ENCODE data around the gene RPUSD1.

RPUSD1 gene

DNA sequence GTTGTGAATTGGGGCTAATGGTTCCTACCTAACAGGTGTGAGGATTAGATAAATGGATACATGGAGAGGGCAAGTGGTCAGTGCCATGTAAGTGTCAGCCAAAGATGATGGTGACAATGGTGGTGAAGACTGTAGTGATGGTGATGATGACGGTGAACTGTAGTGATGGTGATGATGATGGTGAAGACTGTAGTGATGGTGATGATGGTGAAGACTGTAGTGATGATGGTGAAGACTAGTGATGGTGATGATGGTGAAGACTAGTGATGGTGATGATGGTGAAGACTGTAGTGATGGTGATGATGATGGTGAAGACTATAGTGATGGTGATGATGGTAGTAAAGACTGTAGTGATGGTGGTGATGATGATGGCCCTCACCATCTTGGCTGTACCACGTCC is 30.4 kb upstream of the RPUSD1 start:
- no peak for DNase-seq (ENCODE audit: low read depth)

DNA sequence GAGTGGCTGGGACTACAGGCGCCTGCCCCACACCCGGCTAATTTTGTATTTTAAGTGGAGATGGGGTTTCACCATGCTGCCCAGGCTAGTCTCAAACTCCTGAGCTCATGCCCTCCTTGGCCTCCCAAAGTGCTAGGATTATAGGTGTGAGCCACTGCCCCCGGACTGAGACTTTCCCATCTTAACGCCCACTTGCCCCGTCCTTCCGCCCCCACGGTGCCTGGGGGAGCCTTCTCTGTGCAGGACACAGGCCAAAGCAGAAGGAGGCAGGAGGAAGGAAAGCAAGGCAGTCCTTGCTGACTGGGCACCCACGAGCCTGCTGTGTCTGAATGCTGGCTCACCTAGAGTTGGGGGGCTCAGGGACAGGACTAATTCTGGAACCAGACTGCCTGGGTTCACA is 30.0 kb upstream of the RPUSD1 start:
- DNase-seq (ENCODE audit: low read depth), result no peak

DNA sequence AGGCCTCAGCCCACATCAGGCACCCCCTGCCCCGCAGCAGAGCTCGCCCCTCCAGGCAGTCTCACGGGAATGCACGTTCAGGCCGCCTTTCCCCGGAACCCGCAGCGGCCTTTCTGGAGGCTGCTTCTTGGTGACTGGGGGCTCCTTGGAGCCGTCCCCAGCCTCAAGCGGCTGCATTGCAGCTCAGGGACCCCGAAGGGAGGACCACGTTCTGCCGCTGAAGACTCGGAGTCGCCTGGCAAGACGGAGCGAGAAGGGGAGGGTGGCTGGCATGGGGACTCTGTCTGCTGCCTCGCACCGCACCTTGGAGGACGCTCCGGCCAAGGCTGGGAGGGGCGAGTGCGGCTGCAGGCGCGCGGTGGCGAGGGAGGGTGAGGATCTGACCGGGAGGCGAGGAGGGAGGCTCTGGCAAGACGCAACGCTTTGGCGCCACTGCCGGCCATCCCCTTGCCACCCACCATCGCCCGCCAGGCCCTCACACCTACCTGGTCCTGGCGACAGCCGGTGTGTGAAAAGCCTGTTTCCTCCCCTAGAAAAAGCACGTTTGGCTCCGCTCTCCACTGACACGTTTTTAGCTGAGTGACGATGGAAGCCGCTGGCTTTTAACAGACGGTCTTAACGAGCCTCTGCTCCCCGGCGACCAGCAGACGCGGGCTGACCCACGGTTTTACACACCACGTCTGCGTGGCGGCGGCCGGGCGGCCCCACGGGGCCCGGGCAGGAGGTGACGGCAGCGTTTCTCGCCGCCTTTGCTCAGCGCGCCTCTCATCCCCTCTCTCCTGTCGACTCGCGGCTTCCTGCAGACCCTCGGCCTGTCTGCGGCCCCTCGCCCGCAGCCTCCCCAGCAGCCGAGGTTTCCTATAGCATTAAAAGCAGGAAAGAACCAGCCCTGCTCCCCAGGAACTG is 29.1 kb upstream of the RPUSD1 start:
- no peak for DNase-seq (ENCODE audit: low read depth)

DNA sequence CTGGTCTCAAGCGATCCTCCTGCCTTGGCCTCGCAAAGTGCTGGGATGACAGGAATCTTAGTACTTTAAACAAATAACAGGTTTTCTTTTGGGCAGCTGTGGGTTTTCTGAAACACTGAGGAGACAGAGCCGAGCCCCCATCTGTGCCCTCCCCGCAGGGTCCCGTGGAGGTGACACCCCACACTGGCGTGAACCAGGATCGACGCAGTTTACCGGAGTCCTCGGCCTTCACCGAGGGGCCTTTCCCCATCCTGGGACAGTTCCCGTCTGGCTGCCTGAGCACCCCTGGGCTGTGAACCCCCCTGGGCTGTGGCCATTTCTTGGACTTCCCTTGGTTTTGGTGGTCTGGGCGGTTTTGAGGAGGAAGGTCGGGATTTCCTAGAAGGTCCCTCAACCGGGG is 27.7 kb upstream of the RPUSD1 start:
- DNase-seq (ENCODE audit: low read depth), result no peak

DNA sequence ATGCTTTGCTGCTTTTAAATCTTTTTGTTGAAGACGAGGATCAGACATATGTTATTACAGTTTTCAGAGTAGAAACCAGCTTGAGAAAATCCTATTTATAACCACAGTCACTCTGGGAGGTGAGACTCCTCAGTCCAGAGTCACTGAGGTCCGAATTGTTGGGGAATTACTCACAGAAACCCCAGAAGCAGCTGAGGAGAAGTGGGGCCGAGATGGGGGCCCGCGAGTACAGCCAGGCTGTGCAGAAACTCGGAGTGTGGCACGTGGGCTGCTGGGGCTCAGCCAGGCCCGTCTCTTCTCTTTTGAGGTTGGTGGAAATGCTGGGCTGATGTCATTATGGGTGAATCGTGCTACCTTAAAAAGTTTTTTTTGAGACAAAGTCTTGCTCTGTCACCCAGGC is 26.8 kb upstream of the RPUSD1 start:
- no peak for DNase-seq (ENCODE audit: low read depth)

DNA sequence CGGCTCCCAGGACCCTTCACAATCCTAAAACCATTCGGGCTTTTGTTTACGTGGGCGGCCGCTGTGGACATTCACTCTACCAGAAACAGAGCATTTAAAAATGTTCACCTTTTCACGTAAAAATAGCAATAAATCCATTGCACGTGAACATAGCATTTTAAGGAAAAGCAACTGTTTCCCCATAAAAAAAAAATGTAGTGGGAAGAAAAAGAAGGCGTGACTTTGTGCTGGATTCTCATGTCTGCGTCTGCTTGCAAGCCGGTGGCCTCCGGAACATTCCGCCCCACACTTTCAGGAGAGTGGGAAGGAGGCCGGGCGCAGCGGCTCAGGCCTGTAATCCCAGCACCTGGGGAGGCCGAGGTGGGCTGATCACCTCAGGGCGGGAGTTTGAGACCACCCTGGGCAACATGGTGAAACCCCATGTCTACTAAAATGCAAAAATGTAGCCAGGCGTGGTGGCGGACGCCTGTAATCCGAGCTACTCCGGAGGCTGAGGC is 25.8 kb upstream of the RPUSD1 start:
- DNase-seq (ENCODE audit: low read depth), result no peak

DNA sequence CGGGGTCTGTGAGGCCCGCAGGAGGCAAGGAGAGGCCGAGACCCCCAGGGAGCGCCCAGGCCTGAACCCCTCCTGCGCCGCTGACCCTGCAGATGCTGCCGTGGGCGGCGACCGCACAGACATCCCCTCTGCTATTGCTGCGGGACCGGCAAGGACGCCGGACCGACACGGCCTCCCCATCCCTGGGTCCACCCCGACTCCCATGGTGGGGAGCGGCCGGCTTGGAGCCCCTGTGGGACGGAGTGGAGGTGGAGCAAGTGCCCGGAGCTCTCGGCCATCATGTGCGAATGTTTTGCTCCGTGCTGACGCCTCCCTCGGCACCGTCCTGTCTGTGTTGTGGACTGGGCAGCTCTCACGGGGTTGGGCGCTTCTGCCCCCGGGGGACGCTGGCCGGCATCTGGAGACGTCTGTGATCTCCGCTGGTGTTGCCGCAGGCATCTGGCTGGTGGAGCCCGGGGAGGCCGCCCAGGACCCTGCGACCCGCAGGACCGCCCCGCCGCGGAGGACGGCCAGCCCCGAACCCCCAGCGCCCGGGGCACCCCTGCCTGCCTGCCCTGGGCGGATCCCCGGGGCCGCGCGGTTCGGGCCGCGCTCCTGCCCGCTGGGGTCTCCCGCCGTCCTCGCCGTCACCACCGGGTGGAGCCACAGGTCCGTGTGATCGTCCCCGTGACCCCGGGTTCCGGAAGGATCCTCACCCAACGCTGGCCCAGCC is 25.2 kb upstream of the RPUSD1 start:
- no peak for DNase-seq (ENCODE audit: low read depth)

DNA sequence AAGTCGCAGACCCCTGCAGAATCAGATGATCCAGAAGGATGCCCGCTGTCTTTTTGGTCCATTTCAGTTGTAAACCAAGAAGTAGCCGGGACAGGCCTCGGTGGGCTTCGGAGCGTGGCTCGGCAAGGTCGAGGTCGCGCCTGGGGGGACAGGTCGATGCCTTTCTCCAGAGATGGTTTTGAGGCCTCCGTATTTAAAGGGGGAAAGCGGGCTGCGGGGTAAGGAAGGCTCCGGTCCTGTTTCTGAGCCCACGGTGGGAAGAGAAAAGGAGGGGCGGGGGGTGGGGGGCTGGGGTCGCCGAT is 19.9 kb upstream of the RPUSD1 start:
- no peak for DNase-seq (ENCODE audit: low read depth)

DNA sequence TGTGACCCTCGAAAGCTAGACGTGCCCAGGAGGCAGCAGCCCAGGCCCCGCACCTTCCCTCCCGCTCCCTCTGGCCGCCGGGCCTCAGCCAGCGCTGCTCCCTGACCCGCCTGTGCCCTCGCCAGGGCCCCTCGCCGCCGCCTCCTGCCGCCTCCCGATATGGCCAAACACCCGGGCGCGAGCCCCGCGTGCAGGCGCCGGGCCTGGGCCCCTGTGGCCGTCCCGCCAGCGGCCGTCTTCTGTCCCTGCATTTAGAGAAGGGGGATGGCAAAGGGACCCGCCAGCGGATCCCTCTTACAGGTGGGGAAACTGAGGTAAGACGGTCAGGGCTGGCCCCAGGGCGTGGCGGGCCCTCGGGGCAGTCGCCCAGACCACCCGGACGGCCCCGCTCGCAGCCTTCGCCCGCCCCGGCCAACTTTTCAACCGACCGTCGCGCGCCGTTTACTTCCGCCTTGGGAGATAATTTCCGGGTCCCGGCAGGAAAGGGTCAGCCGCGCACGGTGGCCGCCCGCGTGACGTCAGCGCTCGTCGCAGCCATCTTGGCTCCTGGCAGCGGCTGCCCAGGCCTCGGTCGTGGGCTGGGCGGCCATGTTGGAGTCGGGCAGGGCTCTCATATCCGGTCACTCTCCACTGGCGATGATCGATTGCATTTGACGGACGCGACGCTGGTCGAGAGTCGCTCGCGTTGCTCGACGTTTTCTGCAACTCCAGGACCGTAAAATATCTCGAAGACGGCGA is 19.3 kb upstream of the RPUSD1 start:
- DNase-seq (ENCODE audit: low read depth), result peak; percentile 92

DNA sequence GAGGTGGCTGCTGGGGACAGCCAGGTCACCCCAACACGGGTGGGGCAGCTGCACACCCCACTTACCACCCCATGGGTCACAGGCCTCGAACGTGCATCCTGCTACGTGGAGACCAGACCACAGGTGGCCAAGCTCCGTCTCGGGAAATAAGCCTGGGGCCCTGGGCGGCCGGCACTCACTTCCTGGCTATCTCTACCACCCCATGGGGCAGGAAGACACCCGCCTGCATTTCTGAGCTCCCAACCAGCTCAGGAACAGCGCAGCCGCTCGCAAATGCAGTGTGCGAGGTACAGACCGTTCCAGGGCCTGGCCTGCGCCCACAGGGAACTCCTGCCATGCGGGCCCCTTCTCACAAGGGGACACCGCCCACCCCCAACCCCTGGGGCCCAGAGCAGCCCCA is 17.3 kb upstream of the RPUSD1 start:
- DNase-seq (ENCODE audit: low read depth), result no peak

DNA sequence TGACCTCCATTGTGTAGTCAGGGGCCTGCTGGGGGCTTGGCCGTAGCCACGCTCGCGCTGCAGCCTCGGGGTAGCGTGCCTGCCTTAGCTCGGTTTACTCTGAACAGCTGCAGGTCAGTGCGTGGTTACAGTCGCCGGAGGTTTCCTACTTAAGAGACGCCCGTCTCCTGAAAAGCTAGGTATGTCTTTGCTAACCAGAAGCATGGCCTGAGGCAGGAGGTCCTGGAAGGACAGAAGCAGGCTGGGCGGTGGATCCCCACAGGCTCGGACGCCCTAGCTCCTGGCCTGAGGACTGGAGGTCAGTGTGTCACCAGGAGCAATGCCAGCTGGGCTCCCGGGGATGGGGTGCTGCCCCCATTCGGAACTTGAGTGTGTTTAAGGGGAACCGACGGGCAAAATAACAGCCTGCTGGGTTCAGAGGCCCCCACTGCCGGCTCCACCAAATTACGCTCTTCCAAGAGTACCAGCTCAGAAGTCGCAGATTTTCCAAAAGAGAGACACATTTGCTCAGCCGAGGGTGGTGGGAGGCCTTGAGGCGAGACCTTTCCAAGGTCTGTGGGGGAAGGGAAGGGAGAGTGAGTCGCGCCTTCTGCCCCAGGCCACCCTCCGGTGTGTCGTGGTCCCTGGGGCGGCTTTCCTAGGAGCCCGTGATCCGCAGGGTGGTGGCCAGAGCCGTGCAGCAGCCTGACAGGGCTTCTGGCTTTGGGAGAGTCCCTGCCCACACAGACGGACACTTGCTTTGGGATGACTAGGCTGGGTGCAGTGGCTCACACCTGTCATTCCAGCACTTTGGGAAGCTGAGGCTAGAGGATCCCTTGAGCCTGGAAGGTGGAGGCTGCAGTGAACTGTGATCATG is 16.2 kb upstream of the RPUSD1 start:
- DNase-seq (ENCODE audit: low read depth), result no peak

DNA sequence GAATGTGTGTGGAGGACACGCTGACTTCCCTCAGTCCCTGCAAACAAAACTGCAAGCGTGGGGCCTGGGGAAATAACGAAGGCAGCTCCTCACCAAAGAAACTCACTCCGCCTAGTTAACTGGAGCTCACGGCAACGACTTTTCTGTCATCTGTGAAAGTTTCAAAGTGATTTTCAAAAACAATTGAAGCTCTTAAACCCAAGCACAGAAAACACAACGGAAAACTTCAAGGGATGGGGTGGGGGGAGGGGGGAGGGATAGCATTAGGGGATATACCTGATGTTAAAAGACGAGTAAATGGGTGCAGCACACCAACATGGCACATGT is 15.5 kb upstream of the RPUSD1 start:
- no peak for DNase-seq (ENCODE audit: low read depth)

DNA sequence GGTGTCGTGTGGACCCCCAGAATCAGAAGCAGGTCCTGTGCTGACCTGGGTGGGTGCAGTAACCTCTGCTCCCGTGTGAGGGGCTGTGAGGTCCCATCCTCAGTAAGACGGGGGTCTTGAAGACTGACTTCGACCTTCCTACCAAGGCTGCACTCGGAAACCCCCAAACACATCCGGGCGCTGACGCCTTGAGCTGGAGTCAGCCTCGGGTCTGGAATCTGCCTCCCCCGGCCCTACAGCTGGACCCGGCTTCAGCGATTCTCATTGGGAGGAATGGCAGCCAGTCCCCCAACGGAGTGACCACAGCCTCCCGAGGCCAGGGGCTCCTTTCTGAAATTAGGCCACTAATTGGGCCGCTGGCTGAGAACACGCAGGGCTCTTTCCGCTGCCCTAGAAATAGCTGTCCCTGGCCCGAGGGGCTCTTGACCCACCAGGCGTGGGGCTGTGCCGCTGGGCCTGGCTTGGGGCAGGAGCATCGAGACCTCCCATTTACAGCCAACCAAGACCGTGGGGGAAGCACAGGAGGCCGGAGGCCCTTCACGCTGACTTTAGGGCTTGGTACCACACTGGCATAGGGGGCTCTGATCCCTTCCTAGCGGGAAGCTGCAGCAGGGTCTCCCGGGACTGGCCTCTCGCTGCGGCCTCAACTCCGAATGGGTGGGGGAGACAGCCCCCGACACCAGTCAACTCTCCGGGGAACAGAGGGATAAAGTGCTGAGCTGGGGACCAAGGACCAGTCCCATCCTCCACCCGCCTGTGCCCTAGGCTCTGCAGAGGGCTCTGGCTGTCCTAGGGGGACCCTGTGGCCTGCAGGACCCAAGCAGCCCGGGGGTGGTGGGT is 15.0 kb upstream of the RPUSD1 start:
- no peak for DNase-seq (ENCODE audit: low read depth)

DNA sequence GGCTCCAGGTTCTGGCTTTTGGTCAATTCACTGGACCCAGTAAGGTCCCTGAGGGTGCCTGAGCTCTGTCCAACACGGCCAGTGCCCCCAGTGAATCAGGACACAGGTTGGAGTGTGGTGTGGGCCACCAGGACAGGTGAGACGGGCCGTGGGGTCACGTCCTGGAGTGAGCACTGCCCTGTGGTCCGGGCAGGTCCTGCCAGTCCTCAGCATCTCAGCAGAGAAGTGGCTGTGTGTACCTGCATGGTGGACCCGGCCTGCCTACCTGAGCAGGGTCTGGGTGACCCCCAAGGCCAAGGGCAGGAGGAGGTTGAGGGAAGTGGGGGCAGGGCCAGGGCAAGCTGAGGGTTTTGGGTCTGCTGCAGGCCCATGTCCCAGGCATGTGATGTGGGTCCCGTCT is 14.3 kb upstream of the RPUSD1 start:
- DNase-seq (ENCODE audit: low read depth), result no peak

DNA sequence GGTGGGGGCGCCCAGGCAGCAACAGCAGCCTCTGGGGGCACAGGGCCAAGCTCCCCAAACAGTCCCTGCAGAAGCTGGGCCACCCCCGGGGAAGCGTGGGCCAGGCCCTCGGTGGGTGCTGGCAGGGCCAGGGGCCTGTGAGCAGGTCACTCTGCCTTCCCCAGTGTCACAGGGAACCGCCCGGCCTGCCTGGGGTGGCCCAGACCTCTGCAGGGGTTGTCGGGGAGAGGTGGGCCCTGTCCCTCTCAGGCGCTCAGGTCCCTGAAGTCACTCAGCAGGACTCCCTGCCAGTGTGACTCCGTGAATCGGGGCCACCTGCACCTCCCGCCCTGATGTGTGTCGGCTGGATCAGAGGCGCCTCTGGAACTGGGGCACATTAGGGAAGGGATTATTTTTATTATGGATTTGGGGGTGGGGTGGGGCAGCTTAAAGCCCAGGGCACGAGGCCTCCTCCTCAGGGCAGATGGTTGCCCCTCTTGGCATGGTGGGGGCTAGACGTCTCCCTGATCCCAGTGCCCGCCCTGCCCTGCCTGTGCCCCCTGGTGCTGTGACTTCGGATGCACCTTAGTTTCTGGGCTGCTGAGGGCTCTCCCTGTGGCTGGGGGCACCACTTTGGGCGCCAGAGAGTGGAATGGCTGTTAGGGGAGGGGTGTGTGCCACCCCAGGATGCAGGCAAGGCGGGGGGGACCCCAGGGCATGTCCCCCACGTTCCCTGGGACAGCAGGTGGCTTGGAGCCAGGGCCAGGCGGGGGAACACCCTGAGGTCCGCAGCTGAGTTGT is 13.6 kb upstream of the RPUSD1 start:
- no peak for DNase-seq (ENCODE audit: low read depth)

DNA sequence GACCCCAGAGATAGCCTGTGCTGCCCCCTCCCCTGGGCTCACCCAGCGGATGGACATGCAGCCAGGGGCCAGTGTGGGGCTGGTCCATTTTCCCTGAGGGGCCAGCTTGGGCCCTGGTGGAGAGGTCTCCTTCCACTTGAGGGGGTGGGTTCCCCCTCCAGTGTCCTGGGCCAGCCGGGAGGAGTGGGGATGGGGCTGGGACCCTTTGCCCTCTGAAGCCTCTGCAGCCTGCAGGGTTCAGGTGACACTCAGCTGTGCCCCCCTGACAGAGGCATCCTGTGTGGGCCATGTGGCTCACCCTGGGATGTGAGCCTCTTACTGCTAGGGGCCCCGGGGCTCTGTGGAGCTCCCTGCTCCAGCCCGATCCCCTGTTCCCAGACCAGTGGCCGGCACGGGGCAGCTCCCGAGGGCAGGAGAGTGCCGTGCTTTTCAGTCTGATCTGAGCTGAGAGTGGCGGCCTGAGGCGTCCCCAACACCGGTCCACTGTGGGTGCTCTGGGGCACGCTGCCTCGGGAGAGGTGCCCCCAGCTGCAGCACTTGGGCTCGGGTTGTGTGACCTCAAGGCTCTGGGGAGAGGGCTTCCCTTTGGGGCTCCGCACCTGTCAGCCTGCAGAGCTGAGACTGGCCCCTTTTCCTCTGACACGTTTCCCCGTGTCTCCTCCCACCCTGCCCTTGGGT is 12.8 kb upstream of the RPUSD1 start:
- no peak for DNase-seq (ENCODE audit: low read depth)

DNA sequence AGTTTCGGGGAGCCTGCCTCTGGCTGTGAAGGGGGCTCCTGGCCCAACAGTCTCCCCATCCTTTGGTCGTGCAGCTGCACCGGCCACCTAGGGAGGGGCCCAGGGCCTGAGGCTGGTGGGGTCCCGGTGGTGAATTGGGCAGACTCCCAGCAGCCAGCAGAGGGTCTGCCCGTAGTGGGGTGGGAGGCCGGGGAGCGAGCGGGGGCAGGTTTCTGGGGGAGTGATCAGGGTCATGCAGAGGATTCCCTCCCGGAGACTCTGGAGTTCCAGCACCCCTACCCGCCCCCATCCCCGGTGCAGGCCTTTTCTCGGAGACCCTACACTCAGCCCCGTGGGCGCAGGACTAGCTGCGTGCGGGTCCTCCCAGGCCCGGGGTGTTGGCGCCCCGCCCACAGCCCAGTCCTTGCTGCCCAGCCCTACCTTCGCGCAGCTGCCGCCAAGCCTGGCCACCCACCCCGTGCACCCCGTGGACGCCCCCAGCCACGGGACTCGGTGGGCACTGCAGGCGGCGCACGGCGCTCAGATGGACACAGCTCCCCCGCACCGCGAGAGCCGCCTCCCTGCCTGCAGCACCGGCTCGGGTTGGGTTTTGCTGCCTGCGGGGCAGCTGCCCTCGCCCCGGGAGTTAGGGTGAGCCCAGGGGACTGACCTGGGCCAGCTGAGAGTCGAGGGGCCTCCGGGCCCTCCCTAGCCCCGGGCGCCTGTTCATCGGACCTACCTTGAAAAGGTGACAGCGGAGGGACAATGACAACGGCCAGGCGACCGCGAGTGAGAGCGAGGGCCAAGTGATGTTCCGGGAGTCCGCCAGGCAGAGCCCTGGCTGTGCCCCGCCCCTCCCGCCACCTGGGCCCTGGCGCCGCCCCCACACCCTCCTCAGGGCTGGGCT is 12.0 kb upstream of the RPUSD1 start, which contains the start of gene GNG13:
GNG13 (minus strand) TSS at position 787 of the 886 bp plus-strand sequence. CDS start 1,657 bp downstream, outside the sequence.
- no peak for DNase-seq (ENCODE audit: low read depth)

DNA sequence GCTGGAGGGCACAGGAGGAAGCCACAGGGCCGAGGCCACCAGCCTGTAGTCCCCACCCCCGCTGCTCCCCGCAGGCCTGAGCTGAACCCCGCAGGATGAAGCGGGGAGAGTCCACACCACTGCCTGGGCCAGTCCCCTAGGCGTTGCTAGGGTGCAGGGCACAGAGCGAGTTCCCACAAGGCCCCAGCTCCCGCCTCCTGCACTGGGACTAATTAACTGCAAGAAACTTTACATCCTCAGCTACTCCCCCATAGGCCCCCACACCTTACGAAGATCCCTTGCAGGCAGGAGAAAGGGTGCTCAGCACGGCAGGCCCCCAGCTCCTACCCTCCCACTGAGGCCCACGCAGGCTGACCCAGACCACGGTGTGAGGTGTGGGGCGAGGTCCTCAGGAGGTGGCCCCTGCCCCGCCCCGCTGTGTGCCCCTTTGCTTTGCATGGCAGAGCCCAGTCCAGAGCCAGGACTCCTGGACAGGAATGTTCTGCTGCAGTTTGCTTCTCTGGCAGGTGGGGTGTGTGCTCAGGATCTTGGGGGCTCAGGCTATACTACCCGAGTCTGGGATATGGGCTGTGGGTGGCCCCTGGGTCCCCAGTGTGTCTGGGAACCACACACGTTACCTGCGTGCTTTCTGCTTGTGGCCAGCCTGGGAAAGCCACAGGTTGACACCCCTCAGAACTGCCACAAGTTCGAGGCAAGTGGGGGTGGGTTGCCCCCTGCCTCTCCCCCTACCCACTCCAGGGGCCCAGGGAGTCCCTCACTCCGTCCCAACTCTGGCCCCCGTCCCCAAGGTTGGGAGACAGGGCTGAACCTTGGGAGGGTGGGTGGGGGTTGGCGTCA is 11.1 kb upstream of the RPUSD1 start:
- no peak for DNase-seq (ENCODE audit: low read depth)
